ENCODE data around the gene GPR87. TPM values are rescaled to one million over a fixed set of nuclear protein-coding genes. Genes with fewer than 3 reads are reported as not detected.

GPR87 gene
- total and polyA plus RNA-seq, 2 of the 4 experiments (the other 2 are of a cell fraction), result 0.26 to 0.36 TPM

DNA sequence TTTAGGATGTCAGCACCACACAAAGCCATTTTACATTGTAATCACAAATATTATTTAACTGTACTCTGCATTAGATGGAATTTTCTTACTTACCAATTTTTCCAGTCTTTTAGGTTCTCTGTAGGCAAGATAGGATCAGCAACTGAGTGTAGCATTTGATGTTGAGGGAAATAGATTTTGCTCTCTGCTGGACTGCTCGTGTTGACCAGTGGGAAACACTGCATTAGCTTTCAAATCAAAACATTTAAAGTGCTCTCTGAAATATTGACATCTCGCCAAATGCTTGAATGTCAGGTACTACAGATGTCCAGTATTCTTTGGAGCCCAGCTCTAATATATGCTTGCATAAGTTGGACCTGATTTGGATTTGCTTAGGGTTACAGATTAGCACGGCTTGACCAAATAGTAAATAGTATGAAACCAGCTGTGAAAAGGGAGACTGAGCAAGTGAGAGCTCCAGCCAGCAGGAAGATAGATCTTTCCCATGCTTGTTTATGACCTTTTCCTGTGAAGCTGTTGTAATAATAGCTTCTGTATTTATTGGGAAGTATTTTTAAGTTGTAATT, 67.8 kb downstream of the GPR87 start:
- H3K9me1 ChIP-seq (ENCODE audit: insufficient read depth, low read length), result no peaks in the 10 kb centered on the region
- H3K27ac ChIP-seq (ENCODE audit: insufficient read depth, low read length), result no peak overlapping the region
- H3K4me3 ChIP-seq (ENCODE audit: insufficient read depth, low read depth, low read length), result no peak overlapping the region
- H2BK15ac ChIP-seq (ENCODE audit: low read depth, low read length), result no peak overlapping the region
- intact Hi-C loops (cut with micrococcal nuclease) (no loop called here), dilution Hi-C loops (cut with HindIII; ENCODE audit: low sequenced_read_pairs, unreplicated experiment) (no loop called here), in situ Hi-C loops (cut with MboI; ENCODE audit: low sequenced_read_pairs) (no loop called here)
- H4K20me1 ChIP-seq (ENCODE audit: insufficient read depth, low read length), result no peaks in the 10 kb centered on the region
- no peak overlapping the region for H4K91ac ChIP-seq (ENCODE audit: insufficient read depth, low read depth, low read length)
- H3K9ac ChIP-seq (ENCODE audit: low read depth, low read length), result no peak overlapping the region
- 0 out of 2 replicates have a peak, but pooled peaks cover 2% of the 10 kb centered on the region for H3K4me1 ChIP-seq (ENCODE audit: control insufficient read depth, insufficient read depth, low read length)
- H4K8ac ChIP-seq (ENCODE audit: low read depth in 2 of 2, low read length in 2 of 2), result no peak overlapping the region
- CTCF ChIA-PET, result no interaction called here
- ATAC-seq (ENCODE audit: low read depth), result no peak
- POLR2A ChIA-PET (ENCODE audit: unreplicated experiment), result no interaction called here
- DNase-seq, result no peak
- H2AK9ac ChIP-seq (replicated peaks; ENCODE audit: low read depth, low read length, poor library complexity), result no peak overlapping the region
- WGBS, 2 experiments (ENCODE audit: extremely low coverage in 2 of 2, insufficient read length in 1 of 2), result 0% methylated on average over 1 of the region's 3 CpGs; no CpG with 5 or more reads in 1 of the 2 experiments
- H2BK5ac ChIP-seq (ENCODE audit: low read depth, low read length, poor library complexity, severe bottlenecking), result no peak overlapping the region
- no peaks in the 10 kb centered on the region for H3K36me3 ChIP-seq (ENCODE audit: control insufficient read depth, insufficient read depth, low read length)
- H3K9me3 ChIP-seq (ENCODE audit: control insufficient read depth, insufficient read depth, low read length), result no peaks in the 10 kb centered on the region
- H3K27me3 ChIP-seq (ENCODE audit: control insufficient read depth, insufficient read depth, low read length), result no peaks in the 10 kb centered on the region
- H3K79me1 ChIP-seq (ENCODE audit: low read depth in 1 of 2, low read length in 2 of 2), result no peaks in the 10 kb centered on the region
- H3K14ac ChIP-seq (replicated peaks; ENCODE audit: low read depth, low read length), result no peak overlapping the region
- no peak overlapping the region for H2AFZ ChIP-seq (replicated peaks; ENCODE audit: low read length, poor library complexity)
- H2AK5ac ChIP-seq (ENCODE audit: low read depth, low read length), result no peak overlapping the region
- TF ChIP-seq USF2 (IDR thresholded peaks at IDR 0.05; ENCODE audit: low read depth, low read length) (no peak), POLR2A (IDR thresholded peaks at IDR 0.05; ENCODE audit: low read depth, low read length) (no peak), MAZ (IDR thresholded peaks at IDR 0.05; ENCODE audit: borderline replicate concordance, low read depth, low read length) (no peak), MAFK (IDR thresholded peaks at IDR 0.05; ENCODE audit: low read depth, low read length) (no peak), MXI1 (IDR thresholded peaks at IDR 0.05; ENCODE audit: borderline replicate concordance, low read depth, low read length) (no peak), NFE2L2 (IDR thresholded peaks at IDR 0.05; ENCODE audit: low read depth, low read length) (no peak), CHD1 (IDR thresholded peaks at IDR 0.05; ENCODE audit: low read depth, low read length) (no peak), RFX5 (IDR thresholded peaks at IDR 0.05; ENCODE audit: low read depth, low read length) (no peak), SMC3 (IDR thresholded peaks at IDR 0.05; ENCODE audit: low read depth, low read length) (no peak)
- no TSS peak for BruUV-seq (replicated peaks)
- peak overlapping the region; percentile 47; the same call in 1 of the 2 replicates for H3K4me2 ChIP-seq (ENCODE audit: low read depth, low read length)
- H4K5ac ChIP-seq (ENCODE audit: low read depth, low read length), result no peak overlapping the region
- no peak overlapping the region for H3K56ac ChIP-seq (ENCODE audit: extremely low read depth, insufficient read depth, low read length)
- no peak overlapping the region for H3K4ac ChIP-seq (ENCODE audit: low read depth, low read length)
- H2BK20ac ChIP-seq (ENCODE audit: low read depth, low read length), result no peak overlapping the region
- no peak overlapping the region for H3K18ac ChIP-seq (ENCODE audit: low read depth, low read length)
- H3K23ac ChIP-seq (ENCODE audit: low read depth, low read length), result no peak overlapping the region
- no peak overlapping the region for H2BK120ac ChIP-seq (ENCODE audit: low read depth, low read length)

Other genes starting within 250 kb of the GPR87 start
- gene MED12L, start 231.2 kb downstream of the GPR87 start, total RNA-seq (2012; rRNA removed), result 0.18 and 0.28 TPM in 2 replicates
- gene MED12L, start 231.2 kb downstream of the GPR87 start, polyA plus RNA-seq (2012; rRNA removed), result 0.05 and 0.16 TPM in 2 replicates
- gene GPR171, start 113.6 kb downstream of the GPR87 start, total RNA-seq (2012; rRNA removed), result not detected in 2 replicates
- not detected in 2 replicates for gene GPR171, start 113.6 kb downstream of the GPR87 start, polyA plus RNA-seq (2012; rRNA removed)
- not detected in 2 replicates for gene P2RY14, start 38.3 kb downstream of the GPR87 start, total RNA-seq (2012; rRNA removed)
- not detected in 2 replicates for gene P2RY14, start 38.3 kb downstream of the GPR87 start, polyA plus RNA-seq (2012; rRNA removed)
- not detected in 2 replicates for gene P2RY13, start 12.7 kb upstream of the GPR87 start, total RNA-seq (2012; rRNA removed)
- gene P2RY13, start 12.7 kb upstream of the GPR87 start, polyA plus RNA-seq (2012; rRNA removed), result not detected in 2 replicates
- not detected in 2 replicates for gene P2RY12, start 67.9 kb upstream of the GPR87 start, total RNA-seq (2012; rRNA removed)
- gene P2RY12, start 67.9 kb upstream of the GPR87 start, polyA plus RNA-seq (2012; rRNA removed), result not detected in 2 replicates
- under 0.01 TPM in 2 replicates for gene IGSF10, start 144.2 kb upstream of the GPR87 start, total RNA-seq (2012; rRNA removed)
- gene IGSF10, start 144.2 kb upstream of the GPR87 start, polyA plus RNA-seq (2012; rRNA removed), result 0.03 and 0.07 TPM in 2 replicates

Data from IMR-90 (cell line).